GM10847 (cell line): ENCODE results near the gene EPS8L3.

Experiments
- POLR2A ChIP-seq: IDR thresholded peaks from 2 replicates; pipeline ENCODE4 v1.6.1; 2011; ENCODE audit not compliant: insufficient read length; ENCODE audit errors: extremely low read depth

EPS8L3 gene

GRCh38 chr1:109773900-109774485, 10.3 kb upstream of the EPS8L3 start:
- no peak for TF ChIP-seq POLR2A

- no peak for TF ChIP-seq POLR2A
Measured at GRCh38 chr1:109773203-109773899, 9.6 kb upstream of the EPS8L3 start.

DNA sequence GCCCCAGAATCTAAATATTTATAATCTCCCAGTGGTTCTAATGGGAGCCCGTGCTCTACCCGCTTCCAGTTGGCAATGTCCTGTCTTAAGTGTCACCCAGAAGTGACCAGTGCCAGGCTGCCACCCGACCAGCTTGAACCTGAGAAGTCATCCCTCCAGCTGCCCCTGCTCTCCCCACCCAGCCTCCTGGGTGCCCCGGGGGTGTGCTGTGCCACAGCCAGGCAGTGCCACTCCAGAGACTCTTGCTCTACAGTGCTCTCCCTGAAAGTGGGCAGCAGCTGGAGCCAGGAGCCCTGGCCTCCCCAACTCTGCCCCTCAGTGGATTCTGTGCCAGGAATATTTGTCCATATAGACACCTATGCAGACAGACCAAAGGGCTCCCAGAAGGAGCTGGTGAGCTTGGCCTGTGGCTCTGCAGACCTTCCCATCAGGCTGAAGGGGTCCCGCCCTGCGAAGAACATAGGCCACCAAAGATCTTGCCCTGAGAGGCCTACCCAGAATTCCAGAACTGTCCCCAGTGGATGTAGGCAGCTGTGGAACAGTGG, 9.0 kb upstream of the EPS8L3 start:
- TF ChIP-seq POLR2A = no peak

GRCh38 chr1:109771712-109772657, 8.3 kb upstream of the EPS8L3 start:
- TF ChIP-seq POLR2A = no peak

DNA sequence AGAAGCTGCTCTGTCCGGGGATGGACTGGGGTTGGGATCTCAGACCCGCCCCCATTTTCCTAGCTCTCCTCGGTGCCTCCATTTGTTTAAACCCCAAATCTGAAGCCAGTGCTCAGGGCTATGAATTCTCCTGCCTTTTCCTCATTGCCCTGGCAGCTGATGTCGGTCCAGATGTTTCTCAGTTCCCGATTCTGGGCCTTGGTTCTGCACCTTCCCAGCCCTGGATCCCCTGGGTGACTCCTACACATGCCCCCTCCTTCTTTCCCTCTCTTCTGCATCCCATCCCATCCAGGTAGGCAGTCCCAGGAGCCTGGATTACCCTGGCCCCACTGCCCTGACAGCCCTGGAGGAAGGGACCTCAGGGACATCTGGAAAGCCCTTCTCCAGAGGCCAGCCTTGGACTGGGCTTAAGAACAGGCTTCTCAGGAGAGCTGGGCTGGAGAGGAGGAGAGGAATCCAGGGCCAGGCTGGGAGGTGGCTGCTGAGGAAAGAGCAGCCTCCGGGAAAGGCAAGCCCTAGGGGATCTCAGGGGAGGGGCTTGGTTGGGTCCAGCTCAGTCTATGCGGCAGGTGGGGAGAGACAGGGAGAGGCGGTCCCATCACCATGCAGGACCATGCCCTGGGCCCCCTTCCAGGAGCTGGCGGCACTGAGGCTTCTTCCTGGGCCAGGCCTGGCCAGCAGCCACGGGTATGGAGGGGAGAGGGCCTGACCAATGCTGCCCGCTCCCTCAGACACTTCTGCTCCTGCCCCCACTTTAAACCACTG, 6.8 kb upstream of the EPS8L3 start:
- TF ChIP-seq POLR2A = no peak

GRCh38 chr1:109769330-109770078, 5.8 kb upstream of the EPS8L3 start:
- no peak for TF ChIP-seq POLR2A

GRCh38 chr1:109768820-109769219, 5.1 kb upstream of the EPS8L3 start:
- TF ChIP-seq POLR2A = no peak

DNA sequence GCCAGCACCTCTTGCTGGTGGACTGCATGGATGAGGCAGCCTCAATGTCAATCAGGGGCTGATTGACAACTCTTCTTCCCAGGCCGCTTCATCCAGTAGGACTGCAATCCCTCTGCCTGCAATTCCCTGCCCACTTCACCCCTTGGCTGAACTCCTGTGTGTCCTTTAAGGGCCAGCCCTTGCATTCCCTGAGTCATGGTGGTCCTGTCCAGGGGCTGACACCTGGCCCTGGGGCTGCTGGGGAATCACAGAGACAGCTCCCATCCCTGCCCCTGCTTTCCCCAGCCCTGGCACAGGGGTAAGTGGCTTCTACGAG, 4.6 kb upstream of the EPS8L3 start:
- no peak for TF ChIP-seq POLR2A

- no peak for TF ChIP-seq POLR2A
Measured at GRCh38 chr1:109767637-109768334, 4.1 kb upstream of the EPS8L3 start.

GRCh38 chr1:109765896-109766615, 2.3 kb upstream of the EPS8L3 start:
- TF ChIP-seq POLR2A = no peak

DNA sequence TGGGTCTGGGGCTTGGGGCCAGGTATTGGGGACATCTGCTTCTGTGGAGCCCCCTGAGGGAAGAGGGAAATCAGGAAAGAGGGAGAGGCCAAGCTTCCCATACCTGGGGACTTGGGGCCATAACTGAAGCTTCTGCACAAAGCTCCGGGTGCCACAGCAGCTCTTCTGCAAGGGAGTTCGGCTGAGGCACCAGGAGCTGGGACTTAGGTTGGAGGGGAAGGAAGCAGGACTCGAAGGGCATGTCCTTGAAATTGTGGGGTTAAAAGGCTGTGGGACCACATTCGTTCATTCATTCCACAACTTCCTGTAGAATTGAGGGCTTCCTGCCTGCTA, 1.7 kb upstream of the EPS8L3 start:
- no peak for TF ChIP-seq POLR2A

GRCh38 chr1:109764561-109765482, 1.1 kb upstream of the EPS8L3 start:
- no peak for TF ChIP-seq POLR2A
